HG03378 (cell line): ENCODE data around the gene KIRREL2.
A peak's percentile ranks its signal among the peaks of the same experiment; 100 is the strongest.
"Not testable (repeated sequence)": the region's sequence is repeated elsewhere in the genome, so short reads cannot be mapped to it uniquely, and the experiment has no call there.

Experiments used
- ATAC-seq: cut with Tn5 transposase; IDR thresholded peaks from one replicate; pipeline ENCODE4 v1.9.1; 2021; ENCODE audit warnings: mild to moderate bottlenecking, moderate library complexity; ENCODE audit not compliant: unreplicated experiment

The KIRREL2 gene

DNA sequence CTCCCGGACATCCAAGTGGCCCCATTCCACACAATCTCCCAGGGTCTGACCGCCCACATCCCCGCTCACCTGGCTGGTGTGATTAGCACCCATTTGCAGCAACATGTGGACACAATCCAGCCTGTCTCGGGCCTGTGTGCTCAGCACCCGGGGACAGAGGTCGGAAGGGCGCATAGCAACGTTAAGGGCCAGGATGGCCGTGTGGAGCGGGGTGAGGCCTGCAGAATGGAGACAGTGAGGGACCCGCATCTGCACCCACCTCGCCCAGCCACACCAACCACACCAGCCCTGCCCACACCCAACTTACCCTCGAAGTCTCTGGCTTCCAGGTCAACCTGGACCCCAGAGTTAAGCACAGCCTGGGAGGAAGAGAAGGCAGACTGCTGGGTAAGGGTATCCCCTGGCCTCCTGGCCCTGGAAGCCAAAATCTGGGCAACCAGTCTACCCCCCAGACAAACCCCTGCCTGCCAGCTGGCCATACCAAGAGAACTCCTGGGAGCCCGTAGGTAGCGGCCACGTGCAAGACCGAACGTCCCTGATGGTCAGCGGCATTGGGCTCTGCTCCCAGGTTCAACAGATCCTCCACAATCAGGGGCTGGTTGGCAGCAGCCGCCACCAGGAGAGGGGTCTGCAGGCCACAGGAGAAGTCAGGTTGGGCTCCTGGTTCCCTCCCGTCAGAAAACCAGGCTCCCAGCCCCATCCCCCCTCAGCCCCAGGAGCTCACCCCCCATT is 39.4 kb downstream of the KIRREL2 start:
- ATAC-seq = no peak

- ATAC-seq = no peak
Measured at GRCh38 chr19:35896643-35897040, 39.9 kb downstream of the KIRREL2 start.

DNA sequence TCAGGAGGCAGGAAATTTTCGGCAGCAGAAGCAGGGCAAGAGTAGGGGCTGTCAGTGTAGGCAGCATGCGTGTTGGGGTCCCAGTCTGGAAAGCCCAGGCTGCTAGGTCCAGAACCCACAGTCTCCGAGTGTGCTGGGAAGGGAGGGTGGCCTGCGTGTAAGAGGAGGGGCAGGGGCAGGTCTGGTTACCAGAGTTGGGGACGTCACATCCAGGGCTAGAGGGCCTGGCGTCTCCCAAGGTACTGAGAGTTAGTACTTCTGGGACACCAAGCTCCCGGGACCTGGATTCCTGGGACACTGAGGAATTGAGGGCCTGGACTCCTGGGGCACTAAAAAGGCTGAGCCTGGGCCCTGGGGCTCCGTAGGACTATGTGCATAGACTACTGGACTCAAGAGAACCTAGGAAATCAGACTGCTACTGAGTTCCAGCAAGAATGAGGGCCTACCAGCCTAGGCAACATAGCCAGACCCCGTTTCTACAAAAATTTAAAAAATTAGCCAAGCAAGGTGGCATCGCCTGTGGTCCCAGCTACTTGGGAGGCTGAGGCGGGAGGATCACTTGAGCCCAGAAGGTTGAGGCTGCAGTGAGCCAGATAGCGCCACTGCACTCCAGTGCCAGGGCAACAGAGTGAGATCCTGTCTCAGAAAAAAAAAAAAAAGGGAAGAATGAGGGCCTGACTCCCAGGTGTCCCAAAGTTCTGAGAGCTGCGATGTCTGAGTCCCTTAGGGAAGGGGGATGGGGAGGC is 41.2 kb downstream of the KIRREL2 start:
- no peak for ATAC-seq

DNA sequence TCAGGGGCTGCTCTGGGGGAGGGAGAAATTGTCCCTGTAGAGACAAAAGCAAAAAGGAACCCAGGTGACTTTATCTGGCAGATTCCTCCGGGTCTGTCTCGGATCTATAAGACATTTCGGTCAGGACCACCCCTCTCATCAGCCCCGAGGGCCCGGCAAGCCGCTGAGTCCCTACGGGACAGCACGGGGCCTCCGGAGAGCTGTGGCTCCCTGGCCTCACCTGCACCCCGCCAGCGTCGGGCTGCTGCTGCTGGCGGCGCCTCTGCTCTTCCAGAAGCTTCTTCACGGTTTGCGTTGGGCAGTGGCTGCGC is 41.7 kb downstream of the KIRREL2 start:
- no peak for ATAC-seq

DNA sequence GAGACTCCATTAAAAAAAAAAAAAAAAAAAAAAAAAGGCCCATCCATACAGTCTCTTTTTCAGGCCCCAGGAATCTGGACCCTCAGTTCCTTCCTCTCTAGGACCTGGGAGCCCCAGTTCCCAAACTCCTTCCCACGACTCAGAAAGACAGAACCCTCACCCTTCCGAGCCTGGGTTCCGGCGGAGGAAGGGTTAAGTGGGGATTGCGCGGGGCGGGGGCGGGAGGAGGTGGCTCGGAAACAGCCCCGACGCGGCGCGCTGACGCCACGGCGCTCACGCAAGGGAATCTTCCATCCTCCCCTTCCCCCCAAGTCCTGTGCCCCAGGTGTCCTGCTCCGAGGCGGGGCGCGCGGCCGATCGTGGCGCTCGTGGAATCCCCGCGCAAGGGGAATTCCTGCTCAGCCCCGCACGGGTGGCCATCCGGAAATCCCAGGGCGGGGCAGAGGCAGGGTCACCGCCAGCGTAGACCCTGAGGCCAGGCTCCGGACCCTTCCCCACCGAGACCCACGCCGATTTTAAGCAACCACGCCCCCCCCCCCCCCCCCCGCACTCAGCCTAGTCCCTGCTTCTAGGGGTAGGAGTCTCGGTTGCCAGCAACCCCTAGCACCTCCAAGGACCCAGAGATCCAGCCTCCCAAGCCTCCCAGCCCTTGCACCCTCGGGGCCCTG is 43.0 kb downstream of the KIRREL2 start:
- ATAC-seq = peak; percentile 22

DNA sequence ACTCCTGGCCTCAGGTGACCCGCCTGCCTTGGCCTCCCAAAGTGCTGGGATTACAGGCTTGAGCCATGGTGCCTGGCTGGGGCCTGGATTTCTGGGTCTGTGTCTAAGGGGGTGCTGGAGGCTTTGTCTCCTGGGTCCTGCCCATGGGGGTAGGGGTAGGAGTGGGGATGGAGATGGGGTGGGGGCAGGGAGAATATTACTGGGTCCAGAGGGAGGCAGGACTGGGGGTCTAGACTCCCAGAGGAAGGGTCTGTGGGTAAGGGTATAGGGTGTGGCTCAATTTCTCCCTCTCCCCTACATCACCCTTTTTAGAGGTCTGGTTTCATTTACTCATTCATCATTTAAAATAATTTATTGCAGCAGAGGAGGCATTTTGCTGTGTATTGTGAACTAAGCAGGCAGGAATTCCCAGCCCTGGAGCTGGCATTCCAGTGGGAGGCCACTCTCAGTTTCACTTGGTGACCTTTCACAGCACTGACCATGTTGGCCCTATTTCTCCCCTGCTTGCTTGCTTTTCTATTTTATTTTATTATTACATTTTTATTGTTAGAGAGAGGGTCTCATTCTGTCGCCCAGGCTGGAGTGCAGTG is 44.4 kb downstream of the KIRREL2 start:
- ATAC-seq = no peak

GRCh38 chr19:35901854-35902661 is 45.3 kb downstream of the KIRREL2 start, which contains the start of gene HCST:
Gene HCST (plus strand): TSS chr19:35902529. CDS start chr19:35902594, 65 bp downstream.
- ATAC-seq = no peak

DNA sequence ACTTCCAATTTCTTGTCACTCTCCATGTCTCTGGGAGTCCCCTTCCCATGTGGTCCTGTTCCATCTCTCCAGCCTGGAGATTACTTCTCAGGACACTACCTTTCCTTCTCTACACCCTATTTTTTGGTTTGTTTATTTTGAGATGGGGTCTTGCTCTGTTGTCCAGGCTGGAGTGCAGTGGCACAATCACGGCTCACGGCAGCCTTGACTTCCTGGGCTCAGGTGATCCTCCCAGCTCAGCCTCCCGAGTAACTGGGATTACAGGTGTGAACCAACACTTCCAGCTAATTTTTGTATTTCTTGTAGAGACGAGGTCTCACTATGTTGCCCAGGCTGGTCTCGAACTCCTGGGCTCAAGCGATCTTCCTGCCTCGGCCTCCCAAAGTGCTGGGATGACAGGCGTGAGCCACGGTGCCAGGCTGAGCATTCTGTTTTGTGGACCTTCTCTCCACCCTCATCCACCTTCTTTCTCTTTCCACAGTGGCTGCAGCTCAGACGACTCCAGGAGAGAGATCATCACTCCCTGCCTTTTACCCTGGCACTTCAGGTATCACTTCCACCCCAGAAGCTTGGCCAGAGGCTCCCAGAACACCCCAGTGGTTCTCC is 46.3 kb downstream of the KIRREL2 start:
- no peak for ATAC-seq

DNA sequence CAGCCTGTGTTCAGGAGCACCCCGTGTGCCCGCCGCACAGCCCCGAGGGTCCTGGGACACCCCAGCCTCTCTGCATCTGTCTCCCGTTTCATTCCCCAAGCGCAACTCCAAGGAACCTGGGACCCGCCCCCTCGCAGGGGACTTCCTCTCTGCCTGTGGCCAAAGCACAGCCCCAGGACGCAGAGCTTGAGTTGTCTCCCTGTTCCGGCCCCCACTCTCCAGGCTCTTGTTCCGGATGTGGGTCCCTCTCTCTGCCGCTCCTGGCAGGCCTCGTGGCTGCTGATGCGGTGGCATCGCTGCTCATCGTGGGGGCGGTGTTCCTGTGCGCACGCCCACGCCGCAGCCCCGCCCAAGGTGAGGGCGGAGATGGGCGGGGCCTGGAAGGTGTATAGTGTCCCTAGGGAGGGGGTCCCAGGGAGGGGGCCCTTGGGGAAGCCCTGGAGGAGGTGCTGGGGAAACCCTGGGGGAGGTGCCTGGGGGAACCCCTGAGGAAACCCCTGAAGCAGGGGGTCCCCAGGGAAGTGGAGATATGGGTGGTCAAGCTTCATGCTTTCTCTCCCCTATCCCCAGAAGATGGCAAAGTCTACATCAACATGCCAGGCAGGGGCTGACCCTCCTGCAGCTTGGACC is 47.0 kb downstream of the KIRREL2 start:
- no peak for ATAC-seq

GRCh38 chr19:35904311-35905068 is 47.8 kb downstream of the KIRREL2 start:
- ATAC-seq = no peak

DNA sequence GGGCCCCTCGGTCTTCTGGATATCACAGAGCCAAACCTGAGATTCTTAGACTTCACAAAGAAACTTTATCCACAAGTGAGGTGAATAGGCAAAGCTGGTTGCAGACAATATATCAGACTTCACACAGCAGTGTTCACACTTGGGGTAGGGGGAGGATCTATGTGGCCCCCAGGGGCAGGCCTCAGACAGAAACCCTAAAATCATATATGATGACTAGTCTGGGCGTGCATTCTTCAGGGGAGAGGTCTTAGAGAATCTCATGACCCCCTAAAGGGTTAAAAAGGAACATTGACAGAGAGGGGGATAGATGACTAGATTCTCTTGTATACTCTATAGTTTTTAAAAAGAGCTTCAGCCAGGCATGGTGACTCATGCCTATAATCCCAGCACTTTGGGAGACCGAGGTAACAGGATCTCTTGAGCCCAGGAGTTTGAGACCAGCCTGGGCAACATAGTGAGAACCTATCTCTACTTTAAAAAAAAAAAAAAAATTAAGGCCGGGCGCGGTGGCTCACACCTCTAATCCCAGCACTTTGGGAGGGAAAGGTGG is 48.5 kb downstream of the KIRREL2 start:
- ATAC-seq = no peak

- no peak for ATAC-seq
Measured at GRCh38 chr19:35907377-35907745, 50.6 kb downstream of the KIRREL2 start.

- no peak for ATAC-seq
Measured at GRCh38 chr19:35908010-35908441, 51.3 kb downstream of the KIRREL2 start, which contains the start of gene TYROBP. Gene TYROBP (minus strand): TSS chr19:35908295. CDS start chr19:35908228, 67 bp downstream.

DNA sequence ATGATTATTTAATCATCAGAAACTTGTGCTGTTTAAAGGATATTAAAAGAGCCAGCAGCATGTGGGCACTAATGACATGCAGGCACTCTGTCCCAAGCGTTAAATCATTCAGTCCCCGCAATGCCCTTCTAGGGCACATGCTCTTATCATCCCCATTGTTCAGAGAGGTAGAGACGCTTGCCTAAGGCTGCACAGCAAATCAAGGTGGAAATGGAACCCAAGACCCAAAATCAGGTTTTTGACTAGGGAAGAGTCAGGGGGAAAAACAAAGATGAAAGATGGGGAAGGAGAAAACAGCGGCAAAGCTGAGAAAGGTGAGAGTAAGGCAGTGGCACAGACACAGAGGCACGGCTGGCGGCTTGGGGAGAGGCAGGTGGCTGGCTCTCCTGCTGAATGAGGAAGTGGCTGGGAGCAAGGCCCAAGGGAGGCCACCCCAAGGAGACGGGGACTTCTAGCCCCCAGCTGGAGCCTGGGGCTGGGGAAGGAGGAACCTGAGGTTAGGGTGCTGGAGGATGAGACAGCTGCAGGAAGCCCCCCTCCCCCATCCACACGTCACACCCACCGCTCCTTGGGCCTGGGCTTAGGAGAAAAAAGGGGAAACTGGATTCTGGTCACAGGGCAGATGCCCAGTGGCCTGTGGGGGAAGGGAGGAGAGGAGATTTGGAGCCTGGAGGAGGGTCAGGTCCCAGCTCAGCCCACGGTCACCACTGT is 52.4 kb downstream of the KIRREL2 start:
- ATAC-seq = no peak

- ATAC-seq = no peak
Measured at GRCh38 chr19:35909684-35910035, 52.9 kb downstream of the KIRREL2 start.

- ATAC-seq = not testable (repeated sequence)
Measured at GRCh38 chr19:35910355-35910754, 53.6 kb downstream of the KIRREL2 start.

DNA sequence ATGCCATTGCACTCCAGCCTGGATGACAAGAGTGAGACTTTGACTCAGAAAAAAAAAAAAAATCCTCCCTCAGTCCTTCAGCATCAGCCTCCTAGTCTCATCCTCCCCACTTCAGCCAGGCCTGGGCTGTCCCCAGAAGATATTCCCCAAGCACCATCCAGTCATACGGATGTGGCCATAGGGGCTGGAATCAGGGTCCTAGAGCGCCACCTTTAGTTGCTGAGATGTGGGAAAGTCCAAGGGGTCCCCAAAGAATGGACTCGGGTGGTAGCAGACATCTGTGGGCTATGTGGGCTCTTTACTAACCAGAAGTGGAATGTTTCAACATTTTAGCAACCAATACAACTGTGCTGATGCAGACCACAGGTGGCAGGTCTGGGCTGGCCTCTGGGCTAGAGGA is 54.5 kb downstream of the KIRREL2 start:
- no peak for ATAC-seq

DNA sequence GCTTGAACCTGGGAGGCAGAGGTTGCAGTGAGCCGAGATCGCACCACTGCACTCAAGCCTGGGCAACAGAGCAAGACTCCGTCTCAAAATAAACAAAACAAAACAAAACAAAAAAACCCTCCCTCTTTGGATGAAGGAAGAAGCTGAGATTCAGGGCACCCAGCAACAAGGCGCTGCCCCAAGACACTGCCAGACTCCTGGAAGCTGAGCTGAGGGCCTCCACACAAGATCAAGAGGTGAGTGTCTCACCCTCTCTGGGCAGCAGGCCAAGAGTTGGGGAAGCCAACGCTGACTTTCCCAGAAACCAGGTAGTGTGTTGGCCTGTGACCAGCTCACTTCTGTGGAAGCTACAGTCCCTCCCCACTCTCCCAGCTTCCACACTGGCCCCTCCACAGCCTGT is 55.1 kb downstream of the KIRREL2 start:
- no peak for ATAC-seq
